Neural cell (in vitro differentiated cells): ENCODE measurements around the gene ROR1. TPM values are rescaled to one million over a fixed set of nuclear protein-coding genes. Genes with fewer than 3 reads are reported as not detected.

Experiments
- H2AFZ ChIP-seq: fragments of 200-600, 300-800 bp; sonication (generic), shearing (Covaris generic); 2 replicates; pipeline ENCODE4 v1.6.0; 2014; ENCODE audit warnings: low read depth, mild to moderate bottlenecking, antibody characterized with exemption, low read length, moderate library complexity
- H3F3A ChIP-seq: fragments of 200-600 bp; shearing (Covaris generic); 2 replicates; pipeline ENCODE4 v1.6.1; 2016; ENCODE audit warnings: mild to moderate bottlenecking, moderate library complexity, mixed read lengths, antibody characterized with exemption, low read length; ENCODE audit not compliant: insufficient read depth, poor library complexity, severe bottlenecking
- H3K27ac ChIP-seq: fragments of 200-600, 300-800 bp; sonication (generic), shearing (Covaris generic); 2 replicates; pipeline ENCODE4 v1.5.1; 2014; ENCODE audit warnings: mild to moderate bottlenecking, low read length, moderate library complexity
- H3K27me3 ChIP-seq: fragments of 300-800, 200-600 bp; sonication (generic), shearing (Covaris generic); 2 replicates; pipeline ENCODE4 v1.6.0; 2014; ENCODE audit warnings: mild to moderate bottlenecking, low read depth, low read length, moderate library complexity; ENCODE audit not compliant: insufficient read depth
- H3K36me3 ChIP-seq: fragments of 300-800, 200-600 bp; sonication (generic), shearing (Covaris generic); 2 replicates; pipeline ENCODE4 v1.5.1; 2014; ENCODE audit warnings: mild to moderate bottlenecking, antibody characterized with exemption, low read length, moderate library complexity; ENCODE audit not compliant: insufficient read depth
- H3K4me2 ChIP-seq: fragments of 300-800, 200-600 bp; sonication (generic), shearing (Covaris generic); 2 replicates; pipeline ENCODE4 v1.6.0; 2014; ENCODE audit warnings: mild to moderate bottlenecking, low read length
- H3K4me3 ChIP-seq: fragments of 300-800, 200-600 bp; sonication (generic), shearing (Covaris generic); 2 replicates; pipeline ENCODE4 v1.5.1; 2014; ENCODE audit warnings: mild to moderate bottlenecking, low read length, moderate library complexity
- H3K79me2 ChIP-seq: fragments of 200-600 bp; shearing (Covaris generic); replicated peaks from 2 replicates; pipeline ENCODE4 v1.6.0; 2014; ENCODE audit warnings: mild to moderate bottlenecking, low read length, moderate library complexity; ENCODE audit not compliant: insufficient read depth
- H3K9ac ChIP-seq: fragments of 300-800, 200-600 bp; sonication (generic), shearing (Covaris generic); 2 replicates; pipeline ENCODE4 v1.6.1; 2016; ENCODE audit warnings: mild to moderate bottlenecking, low read length, mixed read lengths
- H3K9me2 ChIP-seq: fragments of 200-600 bp; shearing (Covaris generic); 2 replicates; pipeline ENCODE4 v1.6.1; 2016; ENCODE audit warnings: mild to moderate bottlenecking, low read length, mixed read lengths; ENCODE audit not compliant: insufficient read depth
- H3K9me3 ChIP-seq: fragments of 200-600, 300-800 bp; sonication (generic), shearing (Covaris generic); 2 replicates; pipeline ENCODE4 v1.6.1; 2016; ENCODE audit warnings: mild to moderate bottlenecking, mixed run types, low read length, moderate library complexity, mixed read lengths
- H4K20me1 ChIP-seq: fragments of 200-600 bp; shearing (Covaris generic); 2 replicates; pipeline ENCODE4 v1.6.1; 2016; ENCODE audit warnings: mild to moderate bottlenecking, mixed run types; ENCODE audit not compliant: insufficient read depth
- EP300 ChIP-seq: fragments of 450-650 bp; conservative IDR thresholded peaks from 2 replicates; pipeline ENCODE4 v1.6.1; 2014; ENCODE audit warnings: antibody characterized with exemption, mild to moderate bottlenecking, moderate library complexity; ENCODE audit not compliant: poor library complexity, severe bottlenecking
- EZH2 ChIP-seq: fragments of 200-600, 300-800 bp; shearing (Covaris generic), sonication (generic); IDR thresholded peaks from 2 replicates; pipeline ENCODE4 v1.6.1; 2014; ENCODE audit warnings: antibody characterized with exemption, low read length, borderline replicate concordance, mild to moderate bottlenecking; ENCODE audit not compliant: insufficient read depth, poor library complexity, severe bottlenecking
- MXI1 ChIP-seq: fragments of 450-650 bp; conservative IDR thresholded peaks from 2 replicates; pipeline ENCODE4 v1.6.1; 2014; ENCODE audit warnings: antibody characterized with exemption, mild to moderate bottlenecking; ENCODE audit not compliant: poor library complexity, severe bottlenecking
- POLR2AphosphoS5 ChIP-seq: IDR thresholded peaks from 2 replicates; pipeline ENCODE4 v1.6.1; 2012
- RAD21 ChIP-seq: fragments of 450-650 bp; conservative IDR thresholded peaks from 2 replicates; pipeline ENCODE4 v1.6.1; 2014; ENCODE audit warnings: antibody characterized with exemption, mild to moderate bottlenecking, moderate library complexity
- SMC3 ChIP-seq: fragments of 450-650 bp; conservative IDR thresholded peaks from 2 replicates; pipeline ENCODE4 v1.6.1; 2014; ENCODE audit warnings: antibody characterized with exemption, mild to moderate bottlenecking, moderate library complexity; ENCODE audit not compliant: poor library complexity
- TAF1 ChIP-seq: IDR thresholded peaks from 2 replicates; pipeline ENCODE4 v1.6.1; 2012; ENCODE audit warnings: low read depth
- polyA plus RNA-seq: library from polyadenylated mRNA; depleted of rRNA; stranded (reverse); fragments of >200 nt; gene quantifications from 2 replicates; pipeline ENCODE4 v1.2.3, GENCODE V29; 2014
- TF ChIP-seq, protein P1 (sequence below): IDR thresholded peaks from 2 replicates; pipeline ENCODE4 v1.6.1; 2012; ENCODE audit warnings: borderline replicate concordance
- TF ChIP-seq, protein P2 (sequence below): fragments of 450-650 bp; IDR thresholded peaks from 2 replicates; pipeline ENCODE4 v1.5.1; 2014; ENCODE audit warnings: antibody characterized with exemption, mild to moderate bottlenecking, moderate library complexity; ENCODE audit not compliant: poor library complexity, severe bottlenecking

ROR1 gene
- polyA plus RNA-seq, 1 donor from 2014 or later, result 0.27 TPM

DNA sequence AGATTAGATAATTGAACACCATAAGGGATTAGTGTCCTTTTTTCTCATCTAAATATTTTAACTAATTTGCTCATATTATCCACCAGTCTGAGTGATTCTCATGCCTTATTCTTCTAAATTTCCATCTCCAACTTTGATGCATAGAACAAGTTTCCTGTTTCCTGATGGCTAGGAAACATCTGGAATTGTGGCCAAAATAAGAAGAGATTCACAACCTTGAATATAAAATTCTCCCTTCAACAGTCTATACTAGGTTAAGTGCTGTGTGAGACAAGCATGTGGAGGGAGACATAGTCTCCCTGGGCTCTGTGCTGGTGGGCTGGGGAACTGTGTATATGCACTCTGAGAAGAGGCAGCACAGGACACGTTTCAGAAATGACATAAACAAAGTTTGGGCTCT lies 21.6 kb upstream of the ROR1 start:
- Histone ChIP-seq H3K9me2 (no peaks in the 10 kb centered on the region), H3K9ac (no peak overlapping the region), H3K27ac (no peak overlapping the region), H3K9me3 (no peaks in the 10 kb centered on the region), H3K36me3 (no peaks in the 10 kb centered on the region), H3F3A (no peaks in the 10 kb centered on the region), H2AFZ (no peak overlapping the region), H3K27me3 (no peaks in the 10 kb centered on the region), H3K79me2 (no peaks in the 10 kb centered on the region), H3K4me3 (no peak overlapping the region), H4K20me1 (no peaks in the 10 kb centered on the region), H3K4me2 (no peak overlapping the region)
- TF ChIP-seq EZH2, result no peak

GRCh38 chr1:63753591-63753990 lies 20.2 kb upstream of the ROR1 start:
- Histone ChIP-seq H3K27ac (no peak overlapping the region), H3K9me3 (no peaks in the 10 kb centered on the region), H3F3A (no peaks in the 10 kb centered on the region), H3K79me2 (no peaks in the 10 kb centered on the region), H2AFZ (no peak overlapping the region), H3K9ac (no peak overlapping the region), H3K36me3 (no peaks in the 10 kb centered on the region), H3K4me3 (no peak overlapping the region), H3K4me2 (no peak overlapping the region), H3K27me3 (no peaks in the 10 kb centered on the region), H3K9me2 (no peaks in the 10 kb centered on the region), H4K20me1 (no peaks in the 10 kb centered on the region)
- TF ChIP-seq, protein P1, sequence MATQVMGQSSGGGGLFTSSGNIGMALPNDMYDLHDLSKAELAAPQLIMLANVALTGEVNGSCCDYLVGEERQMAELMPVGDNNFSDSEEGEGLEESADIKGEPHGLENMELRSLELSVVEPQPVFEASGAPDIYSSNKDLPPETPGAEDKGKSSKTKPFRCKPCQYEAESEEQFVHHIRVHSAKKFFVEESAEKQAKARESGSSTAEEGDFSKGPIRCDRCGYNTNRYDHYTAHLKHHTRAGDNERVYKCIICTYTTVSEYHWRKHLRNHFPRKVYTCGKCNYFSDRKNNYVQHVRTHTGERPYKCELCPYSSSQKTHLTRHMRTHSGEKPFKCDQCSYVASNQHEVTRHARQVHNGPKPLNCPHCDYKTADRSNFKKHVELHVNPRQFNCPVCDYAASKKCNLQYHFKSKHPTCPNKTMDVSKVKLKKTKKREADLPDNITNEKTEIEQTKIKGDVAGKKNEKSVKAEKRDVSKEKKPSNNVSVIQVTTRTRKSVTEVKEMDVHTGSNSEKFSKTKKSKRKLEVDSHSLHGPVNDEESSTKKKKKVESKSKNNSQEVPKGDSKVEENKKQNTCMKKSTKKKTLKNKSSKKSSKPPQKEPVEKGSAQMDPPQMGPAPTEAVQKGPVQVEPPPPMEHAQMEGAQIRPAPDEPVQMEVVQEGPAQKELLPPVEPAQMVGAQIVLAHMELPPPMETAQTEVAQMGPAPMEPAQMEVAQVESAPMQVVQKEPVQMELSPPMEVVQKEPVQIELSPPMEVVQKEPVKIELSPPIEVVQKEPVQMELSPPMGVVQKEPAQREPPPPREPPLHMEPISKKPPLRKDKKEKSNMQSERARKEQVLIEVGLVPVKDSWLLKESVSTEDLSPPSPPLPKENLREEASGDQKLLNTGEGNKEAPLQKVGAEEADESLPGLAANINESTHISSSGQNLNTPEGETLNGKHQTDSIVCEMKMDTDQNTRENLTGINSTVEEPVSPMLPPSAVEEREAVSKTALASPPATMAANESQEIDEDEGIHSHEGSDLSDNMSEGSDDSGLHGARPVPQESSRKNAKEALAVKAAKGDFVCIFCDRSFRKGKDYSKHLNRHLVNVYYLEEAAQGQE, result no peak
- no peak for TF ChIP-seq SMC3
- TF ChIP-seq POLR2AphosphoS5, result no peak
- TF ChIP-seq, protein P2, sequence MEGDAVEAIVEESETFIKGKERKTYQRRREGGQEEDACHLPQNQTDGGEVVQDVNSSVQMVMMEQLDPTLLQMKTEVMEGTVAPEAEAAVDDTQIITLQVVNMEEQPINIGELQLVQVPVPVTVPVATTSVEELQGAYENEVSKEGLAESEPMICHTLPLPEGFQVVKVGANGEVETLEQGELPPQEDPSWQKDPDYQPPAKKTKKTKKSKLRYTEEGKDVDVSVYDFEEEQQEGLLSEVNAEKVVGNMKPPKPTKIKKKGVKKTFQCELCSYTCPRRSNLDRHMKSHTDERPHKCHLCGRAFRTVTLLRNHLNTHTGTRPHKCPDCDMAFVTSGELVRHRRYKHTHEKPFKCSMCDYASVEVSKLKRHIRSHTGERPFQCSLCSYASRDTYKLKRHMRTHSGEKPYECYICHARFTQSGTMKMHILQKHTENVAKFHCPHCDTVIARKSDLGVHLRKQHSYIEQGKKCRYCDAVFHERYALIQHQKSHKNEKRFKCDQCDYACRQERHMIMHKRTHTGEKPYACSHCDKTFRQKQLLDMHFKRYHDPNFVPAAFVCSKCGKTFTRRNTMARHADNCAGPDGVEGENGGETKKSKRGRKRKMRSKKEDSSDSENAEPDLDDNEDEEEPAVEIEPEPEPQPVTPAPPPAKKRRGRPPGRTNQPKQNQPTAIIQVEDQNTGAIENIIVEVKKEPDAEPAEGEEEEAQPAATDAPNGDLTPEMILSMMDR, result no peak
- TF ChIP-seq RAD21, result no peak
- no peak for TF ChIP-seq MXI1
- no peak for TF ChIP-seq TAF1
- TF ChIP-seq EZH2, result no peak
- no peak for TF ChIP-seq EP300

DNA sequence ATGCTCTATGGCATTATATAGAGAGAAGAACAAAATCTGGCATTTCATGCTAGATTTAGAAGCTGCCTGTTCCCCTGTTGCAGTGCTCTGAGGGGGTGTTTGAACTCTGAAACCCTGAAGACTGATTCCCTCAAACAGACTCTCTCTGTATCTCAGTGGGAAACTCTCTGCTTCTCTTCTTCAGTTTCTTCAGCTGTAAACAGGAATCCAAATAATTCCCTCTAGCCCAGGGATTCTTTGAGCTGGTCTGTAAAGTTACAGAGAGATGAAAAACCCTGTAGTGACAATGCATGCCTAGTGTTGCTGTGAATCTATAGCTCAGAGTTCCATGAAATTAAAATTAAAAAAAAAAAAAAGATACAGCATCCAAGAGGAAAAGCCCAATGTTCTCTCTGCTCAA lies 17.0 kb upstream of the ROR1 start:
- Histone ChIP-seq H3K36me3 (no peaks in the 10 kb centered on the region), H3F3A (no peaks in the 10 kb centered on the region), H3K4me2 (no peak overlapping the region), H3K27ac (no peak overlapping the region), H3K9me2 (no peaks in the 10 kb centered on the region), H3K9ac (no peak overlapping the region), H3K9me3 (no peaks in the 10 kb centered on the region), H3K79me2 (no peaks in the 10 kb centered on the region), H2AFZ (no peak overlapping the region), H4K20me1 (no peaks in the 10 kb centered on the region), H3K27me3 (no peaks in the 10 kb centered on the region), H3K4me3 (no peak overlapping the region)
- TF ChIP-seq SMC3, result no peak
- no peak for TF ChIP-seq TAF1
- no peak for TF ChIP-seq RAD21
- no peak for TF ChIP-seq EP300
- no peak for TF ChIP-seq EZH2
- TF ChIP-seq, protein P1, result no peak
- TF ChIP-seq POLR2AphosphoS5, result no peak
- TF ChIP-seq, protein P2, result no peak
- TF ChIP-seq MXI1, result no peak
